GM19395 (cell line): ENCODE results near the gene TSBP1.
A peak's percentile ranks its signal among the peaks of the same experiment; 100 is the strongest.

ENCODE experiments used
- ATAC-seq: cut with Tn5 transposase; IDR thresholded peaks from one replicate; pipeline ENCODE4 v1.9.1; 2021; ENCODE audit warnings: mild to moderate bottlenecking, moderate library complexity; ENCODE audit not compliant: unreplicated experiment

The TSBP1 gene

GRCh38 chr6:32371803-32372202, at the start of gene TSBP1:
Gene TSBP1 (minus strand): TSS chr6:32371903. CDS start chr6:32371706, 197 bp downstream.
- no peak for ATAC-seq

DNA sequence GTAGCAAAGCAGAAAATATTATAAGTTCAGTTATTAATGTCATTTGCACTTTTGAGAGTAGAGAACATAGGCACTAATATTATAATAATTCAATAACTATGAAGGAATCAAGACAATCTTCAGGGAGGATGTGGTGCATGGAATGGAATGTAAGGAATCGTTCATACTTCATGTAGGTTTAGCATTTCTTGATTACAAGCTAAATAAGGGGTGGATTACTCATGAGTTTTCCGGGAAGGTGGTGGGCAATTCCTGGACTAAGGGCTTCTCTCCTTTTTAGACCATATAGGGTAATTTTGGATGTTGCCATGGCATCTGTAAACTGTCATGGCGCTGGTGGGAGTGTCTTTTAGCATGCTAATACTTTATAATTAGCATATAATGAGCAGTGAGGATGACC, 44.3 kb upstream of the TSBP1 start:
- ATAC-seq: no peak

- no peak for ATAC-seq
These were observed 43.9 kb upstream of the TSBP1 start for GRCh38 chr6:32415521-32416019.

DNA sequence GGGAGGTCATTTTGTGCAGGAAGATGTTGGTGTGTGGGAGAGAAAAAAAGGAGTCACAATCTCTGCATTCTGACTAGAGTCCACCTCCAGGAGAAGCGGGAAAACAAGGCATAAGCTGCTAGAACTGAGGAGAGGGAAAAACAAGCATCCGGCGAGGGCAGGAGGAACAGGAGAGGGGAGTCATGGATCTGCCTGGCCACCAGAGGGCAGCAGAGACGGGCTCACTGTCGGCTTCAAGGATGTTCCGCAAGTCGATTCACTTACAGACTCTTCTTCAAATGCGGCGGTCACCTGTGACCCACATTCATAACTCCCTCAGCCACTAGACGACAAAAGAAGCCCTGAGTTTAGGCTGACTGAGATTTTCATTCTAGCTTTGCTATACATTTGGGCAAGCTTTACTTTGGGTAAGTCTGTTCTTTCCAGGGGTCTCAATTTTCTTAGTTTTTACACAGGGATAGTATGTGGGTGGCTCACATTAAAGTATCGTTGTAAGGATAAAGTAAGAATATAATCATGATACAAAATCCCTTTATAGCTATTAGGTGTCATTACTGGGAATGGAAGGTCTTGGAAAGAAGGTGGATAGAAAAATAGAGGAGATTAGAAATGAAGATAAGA, 41.8 kb upstream of the TSBP1 start:
- no peak for ATAC-seq

- no peak for ATAC-seq
These were observed 40.0 kb upstream of the TSBP1 start for GRCh38 chr6:32411566-32412327.

DNA sequence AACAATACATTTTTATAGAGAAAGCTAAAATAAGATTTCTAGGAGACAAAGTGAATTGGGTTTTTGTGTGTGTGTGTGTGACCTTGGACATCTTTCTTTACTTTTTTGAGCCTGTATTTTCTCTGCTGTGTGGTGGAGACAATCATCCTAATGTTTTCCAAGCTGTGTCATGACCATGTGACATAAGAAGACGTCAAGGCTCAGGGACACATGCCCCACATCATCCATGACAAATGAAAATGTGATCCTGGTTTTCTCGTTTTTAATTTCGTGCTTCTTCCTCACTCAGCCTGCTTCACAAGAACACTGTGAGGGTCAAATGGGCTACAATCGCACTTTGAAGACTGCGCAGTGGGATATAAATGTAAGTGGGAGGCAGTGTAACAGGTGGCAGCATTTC, 39.2 kb upstream of the TSBP1 start:
- no peak for ATAC-seq

GRCh38 chr6:32406857-32407256, 35.2 kb upstream of the TSBP1 start, which contains the start of gene BTNL2:
Gene BTNL2 (minus strand): TSS chr6:32407181. CDS start chr6:32407123, 58 bp downstream.
- no peak for ATAC-seq

GRCh38 chr6:32406197-32406596, 34.5 kb upstream of the TSBP1 start:
- ATAC-seq: no peak

DNA sequence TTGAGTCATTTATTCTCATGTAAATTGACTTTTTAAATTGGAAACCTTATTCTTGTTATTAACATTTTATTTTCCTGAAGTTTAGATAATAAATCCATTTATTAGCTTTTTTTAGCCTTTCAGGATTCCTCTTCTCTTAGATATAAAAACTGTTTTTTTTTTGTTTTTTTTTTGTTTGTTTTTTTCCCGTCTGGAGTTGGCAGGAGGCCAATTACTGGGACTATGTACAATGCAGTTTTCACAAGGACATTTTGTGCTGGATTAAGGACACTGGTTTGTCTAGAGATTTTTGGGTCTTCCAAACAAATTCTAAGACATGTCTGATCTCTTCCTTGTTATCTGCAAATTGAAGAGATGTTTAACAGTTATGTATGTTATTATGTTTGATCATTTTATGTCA, 34.0 kb upstream of the TSBP1 start:
- no peak for ATAC-seq

- no peak for ATAC-seq
These were observed 31.1 kb upstream of the TSBP1 start for GRCh38 chr6:32402812-32403211.

DNA sequence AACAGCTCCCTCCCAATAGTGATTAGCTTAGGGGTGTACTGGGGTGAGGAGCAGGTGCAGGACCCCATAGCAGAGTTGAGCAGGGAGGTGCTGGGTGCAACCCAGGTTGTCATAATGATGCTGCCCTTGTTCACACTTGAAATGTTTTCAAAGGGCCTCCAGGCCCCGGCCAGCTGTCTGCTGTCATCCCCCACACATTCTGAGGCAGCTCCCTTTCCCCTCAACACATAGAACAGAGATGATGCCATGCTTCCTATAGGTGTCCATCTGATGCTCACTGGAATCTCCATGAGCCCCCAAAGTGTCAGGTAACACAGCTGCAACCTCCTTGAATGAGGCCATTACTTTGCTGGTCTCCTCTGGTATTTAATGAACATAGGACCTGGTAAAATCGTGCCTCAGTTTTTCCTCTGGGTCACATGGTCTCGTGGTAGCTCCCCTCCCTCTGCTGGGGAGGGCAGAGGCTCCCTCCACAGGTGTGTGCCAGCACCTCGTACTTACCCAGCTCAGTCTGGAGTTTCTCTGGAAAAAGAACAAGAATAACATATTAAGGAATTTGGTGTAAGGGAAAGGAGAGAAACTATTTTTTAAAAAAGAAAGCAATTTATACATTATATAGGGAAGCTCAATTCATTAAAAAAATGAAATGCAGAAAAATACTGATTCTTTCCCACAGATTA, 29.7 kb upstream of the TSBP1 start:
- ATAC-seq: no peak

- peak; percentile 80 for ATAC-seq
These were observed 25.7 kb upstream of the TSBP1 start for GRCh38 chr6:32397252-32397920.

DNA sequence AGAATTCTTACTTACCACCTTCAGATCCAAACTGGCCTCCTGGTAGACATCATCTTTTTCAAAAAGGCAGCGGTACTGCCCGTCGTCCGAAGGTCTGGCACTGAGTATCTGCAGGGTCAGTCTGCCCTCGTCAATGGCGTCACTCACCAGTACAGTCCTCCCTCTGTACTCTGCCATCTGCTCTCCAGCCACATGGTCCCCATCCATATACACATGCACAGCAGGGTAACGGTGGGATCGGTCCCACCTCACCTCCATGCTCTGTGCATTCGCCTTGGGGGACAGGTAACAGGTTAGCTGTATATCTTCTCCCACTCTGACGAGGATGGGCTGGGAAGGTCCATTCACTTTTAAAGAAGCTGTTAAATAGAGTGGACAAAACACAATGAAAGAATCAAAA, 24.3 kb upstream of the TSBP1 start:
- ATAC-seq: no peak

- ATAC-seq: no peak
These were observed 22.1 kb upstream of the TSBP1 start for GRCh38 chr6:32393665-32394420.

DNA sequence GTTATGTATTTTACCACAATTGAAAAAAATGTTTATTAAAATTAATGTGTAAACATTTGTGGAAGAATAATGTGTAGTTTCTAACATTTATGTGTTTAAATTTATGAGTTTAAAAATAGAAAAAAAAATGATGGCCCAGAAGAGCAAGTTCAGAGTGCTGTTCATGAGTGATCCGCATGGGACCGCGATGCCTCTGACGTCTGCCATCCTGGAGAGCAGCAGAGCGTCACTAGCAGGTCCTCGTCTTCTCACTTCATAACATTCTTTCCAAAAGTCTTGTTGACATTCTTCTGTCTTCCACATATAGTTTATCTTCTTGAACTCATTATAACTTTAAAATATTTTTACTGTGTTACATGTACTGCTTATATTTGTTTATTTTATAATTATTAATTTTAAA, 19.8 kb upstream of the TSBP1 start:
- ATAC-seq: no peak

- no peak for ATAC-seq
These were observed 16.1 kb upstream of the TSBP1 start for GRCh38 chr6:32387589-32388340.

- ATAC-seq: no peak
These were observed 14.3 kb upstream of the TSBP1 start for GRCh38 chr6:32386040-32386439.

DNA sequence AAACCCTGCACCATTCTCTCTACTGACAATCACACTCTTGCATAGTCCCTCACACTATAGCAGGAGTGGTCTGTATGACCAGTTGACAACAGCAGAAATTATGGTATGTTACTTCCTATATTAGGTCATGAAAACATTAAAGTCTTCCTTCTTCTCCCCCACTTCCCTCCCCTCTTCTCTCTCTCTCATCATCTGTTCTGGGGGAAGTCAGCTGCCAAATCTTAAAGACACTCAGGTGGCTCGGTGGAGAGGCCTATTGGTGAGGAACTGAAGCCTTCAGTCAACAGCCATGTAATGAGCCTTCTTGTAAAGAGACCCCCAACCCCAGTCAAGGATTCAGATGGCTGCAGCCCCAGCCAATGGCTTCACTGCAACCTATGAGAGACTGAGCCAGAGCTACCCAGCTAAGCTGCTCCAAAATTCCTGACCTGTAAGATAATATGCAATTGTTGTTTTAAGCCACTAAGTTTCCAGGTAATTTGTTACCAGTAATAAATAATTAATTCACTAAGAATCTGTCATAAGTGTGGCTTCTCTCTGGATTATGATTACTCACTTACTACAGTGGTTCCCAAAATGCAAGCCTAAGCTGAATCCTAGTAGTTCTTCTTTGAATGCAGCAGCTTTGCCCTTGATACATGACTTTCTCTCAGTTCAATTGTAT, 11.2 kb upstream of the TSBP1 start:
- ATAC-seq: no peak

- ATAC-seq: no peak
These were observed 7.8 kb upstream of the TSBP1 start for GRCh38 chr6:32379545-32379944.
